NCI-H146 (cell line): ENCODE results near the gene IL1R2.

Experiments used
- DNase-seq: peaks from one replicate; lab custom pipeline; 2025; lab: John Stamatoyannopoulos, UW

Gene IL1R2

DNA sequence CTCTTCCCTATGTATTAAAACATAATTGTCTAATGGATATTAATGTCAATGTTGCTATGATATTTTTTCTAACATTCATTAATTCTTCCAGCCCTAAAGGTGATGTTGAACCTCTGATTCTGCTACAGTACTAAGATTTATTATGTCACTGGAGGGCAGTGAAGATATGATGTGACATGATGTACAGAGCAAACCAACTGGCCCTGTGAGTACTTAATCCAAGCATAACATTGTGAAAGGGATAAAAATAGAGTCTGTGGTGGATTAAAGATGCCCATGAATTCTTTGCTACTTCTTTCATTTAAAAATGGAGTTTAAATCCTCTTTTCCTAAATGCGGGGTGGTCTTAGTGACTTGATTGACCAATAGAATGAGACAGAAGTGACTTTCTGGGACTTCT, 51.8 kb downstream of the IL1R2 start:
- DNase-seq: no peak

DNA sequence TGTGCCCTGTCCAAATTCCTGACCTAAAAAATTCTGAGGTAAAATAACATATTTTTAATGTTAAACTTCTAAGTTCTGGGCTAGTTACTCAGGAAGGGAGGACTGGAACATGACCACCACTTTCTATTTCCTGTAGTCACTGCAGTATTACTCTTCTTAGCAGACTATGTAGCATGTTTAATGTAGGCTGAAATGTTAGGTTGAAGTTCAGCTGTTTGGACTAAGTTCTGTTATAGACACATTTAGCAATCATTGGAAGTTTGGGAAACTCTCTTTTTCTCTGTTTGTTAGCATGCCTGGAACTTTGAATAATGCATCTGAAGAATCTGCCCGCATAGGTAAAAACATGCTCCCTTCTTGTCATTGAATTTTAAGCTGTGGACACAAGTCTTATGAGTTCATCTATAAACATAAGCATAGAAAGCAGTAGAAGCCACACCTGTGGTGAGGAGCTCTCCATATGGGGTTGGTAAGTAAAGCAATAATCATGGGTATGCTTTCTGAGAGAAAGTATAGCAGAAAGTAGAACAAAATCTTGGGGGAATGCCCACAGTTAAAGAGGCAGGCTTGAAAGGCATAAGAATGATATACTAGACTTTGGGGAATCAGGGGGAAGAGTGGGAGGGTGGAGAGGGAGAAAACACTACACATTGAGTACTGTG, 52.6 kb downstream of the IL1R2 start:
- no peak for DNase-seq

DNA sequence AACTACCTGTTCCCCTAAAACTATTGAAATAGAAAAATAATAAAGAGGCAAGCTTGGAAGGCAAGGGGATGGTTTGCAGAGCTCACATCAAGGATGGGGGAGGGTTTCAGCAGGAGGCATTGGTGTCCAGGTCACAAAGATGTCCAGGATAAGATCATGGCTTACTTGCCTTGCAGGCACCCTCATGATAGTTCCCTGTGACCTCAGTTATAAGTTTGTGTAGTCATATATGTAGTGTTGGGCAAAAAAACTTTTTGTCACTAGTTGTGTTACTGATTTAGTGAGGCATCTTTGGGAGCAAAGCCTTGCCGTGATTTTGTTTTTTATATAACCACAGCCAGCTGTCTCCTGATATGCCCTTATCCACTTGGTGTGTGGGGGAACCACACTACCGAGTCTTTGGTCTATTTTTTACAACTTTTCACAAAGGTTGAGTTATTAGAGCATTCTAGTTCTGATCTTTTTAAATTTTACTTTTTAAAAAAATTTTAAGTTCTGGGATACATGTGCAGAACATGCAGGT, 53.3 kb downstream of the IL1R2 start:
- no peak for DNase-seq

DNA sequence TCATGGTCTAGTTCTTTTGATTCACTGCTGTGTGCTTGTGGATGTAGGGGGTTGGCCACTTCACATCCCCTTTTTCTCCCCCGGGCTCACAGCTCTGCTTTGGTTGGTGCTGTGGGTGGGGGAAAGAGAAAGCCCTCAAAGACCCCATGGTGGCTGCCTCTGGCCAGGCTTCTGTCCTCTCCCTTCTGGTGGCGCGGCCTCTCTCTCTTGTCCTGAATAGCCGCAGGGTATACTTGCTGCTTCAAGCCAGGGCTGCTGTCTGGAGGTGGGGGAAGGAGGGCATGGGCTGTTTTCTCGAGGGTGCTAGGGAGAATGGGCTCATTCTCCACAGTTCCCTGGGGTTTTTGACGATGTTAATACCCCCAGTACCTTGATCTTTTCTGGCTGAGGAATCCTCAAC, 53.9 kb downstream of the IL1R2 start:
- DNase-seq: no peak

DNA sequence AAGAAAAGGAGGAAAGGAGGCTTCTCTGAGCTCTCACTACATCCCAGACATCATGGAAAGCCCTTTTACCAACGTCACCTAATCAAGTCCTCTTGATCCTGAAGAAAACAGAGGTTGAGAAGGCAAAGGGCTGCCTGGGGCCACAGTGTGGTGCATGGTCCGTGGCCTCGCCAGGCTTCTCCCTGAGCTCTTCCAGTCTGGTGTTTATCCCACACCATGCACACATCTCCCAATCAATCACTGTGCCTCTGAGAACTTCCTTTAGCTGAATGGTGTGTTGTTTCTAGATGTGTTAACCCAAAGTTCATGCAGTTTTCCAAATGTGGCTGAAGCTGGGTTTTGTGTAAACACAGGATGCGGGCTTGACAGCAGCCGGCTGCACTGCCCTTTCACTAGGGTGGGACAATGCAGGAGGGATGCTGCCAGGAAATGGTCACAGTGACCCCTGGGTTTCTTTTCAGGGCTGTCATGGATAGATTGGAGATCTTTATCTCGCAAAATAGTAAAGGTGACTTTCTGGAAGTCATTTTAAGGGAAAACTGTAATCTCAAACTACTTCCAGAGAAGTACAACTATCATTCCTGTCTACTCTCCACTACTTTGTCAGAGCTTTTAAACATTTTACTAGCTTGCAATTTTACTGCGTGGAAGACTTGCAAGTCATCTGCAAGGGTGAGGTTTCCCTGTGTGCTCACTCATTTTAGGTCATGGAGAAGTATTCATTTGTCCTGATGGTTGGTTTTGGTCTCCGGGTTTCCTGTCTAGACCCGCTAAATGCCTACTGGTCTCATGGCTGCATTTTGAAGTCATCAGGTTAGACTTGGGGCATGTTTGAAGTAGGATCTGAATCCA, 54.6 kb downstream of the IL1R2 start:
- DNase-seq: no peak

DNA sequence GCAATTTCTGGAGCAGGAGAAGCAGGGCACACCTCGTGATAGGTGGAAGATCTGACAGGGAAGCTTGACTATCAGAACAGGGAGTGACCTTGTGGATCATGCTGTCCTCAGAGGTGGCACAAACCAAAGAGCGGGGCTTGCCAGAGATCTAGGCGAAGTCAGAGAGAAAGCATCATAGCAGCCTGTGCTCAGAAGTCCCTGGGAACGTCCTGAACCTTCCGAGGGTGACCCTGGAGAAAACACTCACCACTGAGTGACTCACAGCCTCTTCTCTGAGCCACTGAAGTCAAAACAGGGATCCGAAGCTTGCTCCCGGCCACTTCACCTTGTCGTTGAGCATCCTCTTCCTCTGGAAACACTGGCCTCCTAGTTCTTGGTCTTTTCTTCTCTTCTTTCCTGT, 56.7 kb downstream of the IL1R2 start:
- DNase-seq: no peak

DNA sequence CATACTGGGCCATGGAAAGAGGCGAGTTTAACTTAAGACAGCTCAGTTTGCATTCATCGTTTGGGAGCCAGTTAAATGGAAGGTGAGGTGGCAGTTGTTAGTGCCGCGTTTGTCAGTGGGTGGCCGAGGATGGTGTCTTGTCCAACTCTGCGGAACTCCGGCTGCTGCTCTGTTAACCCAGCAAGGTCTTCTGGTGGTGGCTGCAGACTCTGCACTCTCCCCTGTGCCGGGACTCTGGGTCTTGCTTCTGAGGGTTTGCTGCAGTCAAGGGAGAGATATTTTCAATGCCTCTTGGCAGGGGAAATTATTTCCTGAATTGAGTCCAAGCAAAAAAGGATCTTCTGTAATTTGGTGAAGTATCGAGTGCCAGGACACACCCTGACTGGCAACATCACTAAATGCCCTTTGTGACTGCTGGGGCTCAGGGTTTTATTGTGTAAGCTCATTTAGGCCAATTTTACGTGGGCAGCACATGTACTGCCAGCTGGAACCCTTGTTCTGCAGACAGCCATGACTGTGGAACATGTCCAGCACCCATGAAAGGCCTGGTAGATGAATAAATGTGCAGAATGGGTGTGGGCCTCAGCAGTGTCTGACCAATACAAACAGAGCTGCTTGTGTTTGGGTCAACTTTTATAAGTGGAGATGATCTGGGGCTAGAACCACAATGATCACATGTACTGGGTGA, 58.1 kb downstream of the IL1R2 start:
- no peak for DNase-seq

DNA sequence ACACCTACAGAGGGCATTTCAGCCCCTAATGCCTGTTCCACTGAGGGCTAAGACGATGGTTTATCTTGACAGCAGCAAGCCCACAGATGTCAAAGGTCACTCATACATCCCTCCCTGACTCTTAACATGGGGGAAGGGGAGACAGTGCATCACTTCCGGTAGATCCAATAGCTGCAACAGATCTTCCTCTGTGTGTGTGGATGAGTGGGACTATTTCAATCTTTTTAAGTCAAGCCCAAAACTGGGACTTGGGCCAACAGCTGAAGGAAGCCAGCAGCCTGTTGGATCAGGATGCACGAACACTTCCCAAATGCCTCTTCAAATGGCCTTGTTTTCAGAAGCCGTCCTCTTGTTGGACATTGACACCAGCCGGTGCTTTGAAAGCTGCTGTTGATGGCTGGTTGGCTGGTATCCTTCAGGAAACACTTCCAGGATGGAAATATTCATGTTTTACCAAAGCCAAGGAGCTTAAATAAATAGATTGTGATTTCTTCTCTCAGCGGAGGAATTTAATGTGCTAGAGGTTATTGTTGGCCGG, 59.2 kb downstream of the IL1R2 start:
- no peak for DNase-seq

DNA sequence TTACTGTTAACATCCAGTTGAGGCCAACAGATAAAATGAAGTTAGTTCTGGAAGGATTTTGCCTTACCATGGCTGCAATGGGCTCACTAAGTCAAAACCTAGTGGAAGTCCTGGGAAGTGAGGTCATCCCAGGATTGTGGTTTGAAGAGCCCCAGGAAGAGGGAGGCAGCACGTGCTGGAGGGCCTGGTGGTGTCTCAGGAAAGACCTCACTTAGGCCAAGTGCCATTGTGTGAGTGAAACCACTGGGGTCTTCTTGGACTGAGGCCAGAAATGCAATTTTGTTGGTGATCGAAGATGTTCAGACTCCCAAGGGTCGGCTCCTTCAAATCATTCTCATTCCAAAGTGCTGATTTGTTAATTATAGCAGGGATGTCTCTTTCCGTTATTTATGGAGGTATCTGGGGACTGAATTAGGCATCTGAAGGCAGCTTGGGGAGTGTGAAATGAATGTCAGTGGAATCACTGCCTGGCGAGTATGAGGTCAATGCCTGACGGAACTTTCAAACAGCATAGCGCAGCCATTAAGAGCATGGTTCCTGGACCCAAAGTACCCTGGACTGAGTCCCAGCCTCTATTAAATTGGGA, 60.0 kb downstream of the IL1R2 start:
- no peak for DNase-seq

DNA sequence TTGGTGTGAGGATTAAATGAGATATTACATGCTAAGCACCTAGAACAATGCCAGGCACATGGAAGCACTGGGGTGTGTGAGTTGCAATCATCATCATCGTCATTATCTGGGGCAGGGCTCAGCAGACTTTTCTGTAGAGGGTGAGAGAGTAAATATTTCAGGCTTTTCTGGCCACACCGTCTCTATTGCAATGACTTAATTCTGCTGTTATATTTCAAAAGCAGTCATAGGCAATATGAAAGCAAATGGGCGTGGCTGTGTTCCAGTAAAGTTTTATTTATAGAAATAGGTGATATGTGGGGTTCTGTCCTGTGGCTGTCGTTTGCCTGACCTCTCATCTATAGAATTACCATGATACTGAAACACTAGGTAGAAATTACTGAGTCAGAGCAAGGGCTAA, 60.6 kb downstream of the IL1R2 start:
- DNase-seq: no peak

DNA sequence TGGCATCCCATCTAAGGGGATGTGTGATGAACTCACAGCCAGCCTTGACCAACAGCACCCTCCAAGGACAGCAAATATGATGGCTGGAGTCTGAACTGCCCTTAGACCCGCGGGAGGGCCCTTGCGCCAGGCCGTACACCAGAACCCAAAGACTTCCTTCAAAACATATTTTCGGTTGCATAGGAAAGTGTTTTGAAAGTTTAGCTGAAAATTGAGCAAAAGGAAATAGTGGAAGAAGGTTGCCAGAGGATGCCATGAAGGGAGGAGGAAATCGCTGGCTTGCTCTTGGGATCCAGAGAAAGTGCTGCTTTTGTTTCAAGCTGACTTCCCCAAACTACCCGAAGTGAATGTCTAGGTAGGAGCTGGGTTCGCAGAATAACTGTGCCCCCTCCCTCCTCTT, 61.3 kb downstream of the IL1R2 start:
- no peak for DNase-seq

DNA sequence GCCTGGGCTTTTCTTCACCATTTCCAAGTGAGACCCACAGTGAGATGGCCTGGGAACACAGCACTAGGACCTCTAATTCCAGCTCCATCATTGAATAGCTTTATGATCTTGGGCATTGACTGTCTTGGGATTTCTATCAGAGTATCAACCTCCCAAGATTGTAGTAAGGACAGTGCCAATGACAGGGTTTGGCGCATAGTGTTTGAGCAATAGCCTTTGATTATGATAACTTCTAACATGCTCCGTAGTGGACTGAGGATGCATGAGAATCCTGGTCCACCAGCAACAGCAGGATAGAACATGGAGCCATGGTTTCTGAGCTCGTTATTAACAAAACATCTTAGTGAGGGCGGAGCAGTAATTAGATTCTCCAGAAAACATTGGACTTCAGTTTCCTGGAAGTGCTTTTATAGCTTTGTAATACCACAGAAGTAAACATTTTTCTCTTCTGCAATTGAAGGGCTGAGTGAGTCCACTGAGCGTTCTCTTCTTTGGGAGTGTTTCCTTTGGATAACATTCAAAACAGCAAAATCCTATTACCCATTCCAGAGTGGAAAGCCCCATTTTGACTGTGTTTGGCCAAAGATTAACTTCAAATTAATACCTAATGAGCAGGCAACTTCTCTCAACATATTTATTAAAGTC, 63.7 kb downstream of the IL1R2 start:
- DNase-seq: no peak

DNA sequence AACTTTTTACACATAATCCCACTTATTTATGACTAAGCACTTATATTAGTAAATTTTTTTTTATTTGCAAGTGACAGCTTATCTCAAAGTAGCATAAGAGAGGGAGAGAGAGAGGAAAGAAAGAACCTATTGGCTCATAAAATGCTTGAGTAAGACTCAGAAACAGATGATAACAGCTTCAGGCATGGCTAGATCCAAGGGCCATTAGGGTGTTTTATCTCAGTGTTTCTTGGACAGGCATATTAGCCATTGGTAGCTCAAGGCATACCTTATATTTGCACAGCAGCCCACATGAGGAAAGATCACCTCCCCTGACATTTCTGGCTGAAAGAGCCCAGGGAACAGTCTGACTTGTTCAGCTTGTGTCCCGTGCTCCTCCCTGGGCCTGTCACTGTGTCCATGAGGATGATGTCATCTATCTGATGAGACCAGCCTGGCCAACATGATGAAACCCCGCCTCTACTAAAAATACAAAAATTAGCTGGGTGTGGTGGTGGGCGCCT, 64.4 kb downstream of the IL1R2 start:
- DNase-seq: no peak

DNA sequence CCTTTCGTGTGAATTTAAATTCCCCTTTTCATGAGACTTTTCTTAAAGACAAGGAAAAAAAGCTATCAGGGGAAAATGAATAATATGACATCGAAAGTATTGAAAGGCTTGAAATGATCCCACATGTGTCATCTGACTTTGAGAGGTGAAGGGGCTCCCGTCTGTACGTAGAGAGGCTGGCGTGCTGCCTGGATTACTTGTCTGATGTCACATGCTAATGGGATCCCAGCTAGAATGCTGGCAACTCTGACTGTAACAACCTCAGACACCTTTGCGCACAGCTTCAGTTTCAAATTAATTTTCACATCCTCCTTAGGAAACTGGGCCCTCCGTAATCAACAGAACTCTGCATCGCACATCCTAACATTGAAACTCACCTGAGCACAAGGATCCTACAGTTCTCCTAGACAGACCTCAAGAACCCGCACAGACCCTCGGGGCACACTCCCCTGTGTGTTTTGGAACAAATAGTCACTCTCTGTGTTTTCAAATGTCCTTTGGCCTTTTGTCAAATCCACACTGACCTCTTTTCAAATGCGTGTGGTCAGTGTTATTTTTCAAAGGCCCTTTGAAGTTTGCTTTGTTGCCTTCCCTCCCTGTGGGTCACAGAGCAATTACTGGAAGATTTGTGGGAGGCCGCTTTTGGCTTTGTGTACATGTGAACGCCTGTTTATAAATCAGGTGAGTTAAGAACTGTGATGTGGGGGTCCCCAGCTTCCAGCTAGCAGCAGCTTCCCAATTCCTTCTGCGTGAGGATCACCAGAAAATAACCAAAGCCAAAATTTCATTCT, 65.9 kb downstream of the IL1R2 start:
- no peak for DNase-seq

DNA sequence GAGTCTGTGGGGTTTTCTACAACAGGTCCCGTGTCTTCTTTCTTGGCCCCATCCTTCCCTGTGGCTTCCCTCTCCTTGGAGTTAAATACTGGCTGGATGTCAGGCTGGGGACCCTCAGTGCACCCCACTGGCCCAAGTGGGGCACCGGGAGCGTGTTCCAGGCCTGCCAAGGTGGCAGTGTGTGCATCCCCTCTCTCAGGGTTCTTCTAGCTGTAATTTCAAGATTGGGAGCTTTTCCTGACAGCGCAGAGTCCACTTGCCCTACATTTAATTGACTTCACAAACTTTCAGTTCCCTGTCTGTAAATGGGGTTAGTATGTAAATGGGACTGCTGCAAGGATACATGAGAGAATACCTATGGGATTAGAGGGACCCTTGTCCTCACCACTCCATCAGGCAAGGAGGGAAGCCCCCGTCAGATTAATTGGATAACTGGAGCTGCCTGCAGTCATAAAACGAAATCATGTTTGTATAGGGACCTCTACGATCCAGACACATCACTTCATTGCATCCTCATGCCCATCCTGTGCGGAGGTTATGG, 66.6 kb downstream of the IL1R2 start:
- no peak for DNase-seq

DNA sequence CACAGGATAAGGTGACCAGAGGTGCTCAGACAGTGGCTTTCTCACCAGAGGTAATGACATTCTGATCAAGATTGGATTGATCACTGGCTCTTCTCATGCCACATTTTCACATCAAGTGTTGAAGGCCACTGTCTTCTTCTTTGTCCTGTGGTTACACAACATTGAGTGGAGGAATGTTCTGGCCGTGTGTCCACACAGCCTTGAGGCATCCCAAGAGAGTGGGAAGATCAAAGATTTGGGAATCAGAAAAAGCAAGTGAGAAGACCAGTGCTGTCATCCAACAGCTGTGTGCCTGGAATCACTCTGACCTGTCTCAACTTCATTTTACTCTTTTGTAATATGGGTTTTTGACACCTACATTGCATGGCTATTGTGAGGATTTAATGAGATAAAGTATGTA, 67.4 kb downstream of the IL1R2 start:
- no peak for DNase-seq

DNA sequence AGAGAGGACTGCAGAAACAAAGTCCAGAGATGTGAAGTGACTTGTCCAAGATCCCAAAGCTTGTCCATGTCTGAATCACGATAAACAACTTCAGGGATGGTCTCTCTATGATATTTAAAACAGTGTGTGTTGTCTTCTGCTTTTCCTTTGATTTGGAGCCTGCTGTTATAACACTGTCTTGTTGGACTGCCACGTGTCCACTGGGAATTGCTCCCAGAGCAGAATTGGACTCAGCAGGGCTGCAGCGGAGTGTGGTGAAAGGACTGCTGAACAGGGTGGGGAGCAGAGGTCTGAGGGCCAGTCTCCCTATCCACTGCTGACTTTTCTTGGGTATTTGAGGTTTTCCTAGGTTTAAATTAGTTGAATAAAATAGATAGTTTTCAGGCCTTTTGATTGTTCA, 68.3 kb downstream of the IL1R2 start:
- DNase-seq: no peak

DNA sequence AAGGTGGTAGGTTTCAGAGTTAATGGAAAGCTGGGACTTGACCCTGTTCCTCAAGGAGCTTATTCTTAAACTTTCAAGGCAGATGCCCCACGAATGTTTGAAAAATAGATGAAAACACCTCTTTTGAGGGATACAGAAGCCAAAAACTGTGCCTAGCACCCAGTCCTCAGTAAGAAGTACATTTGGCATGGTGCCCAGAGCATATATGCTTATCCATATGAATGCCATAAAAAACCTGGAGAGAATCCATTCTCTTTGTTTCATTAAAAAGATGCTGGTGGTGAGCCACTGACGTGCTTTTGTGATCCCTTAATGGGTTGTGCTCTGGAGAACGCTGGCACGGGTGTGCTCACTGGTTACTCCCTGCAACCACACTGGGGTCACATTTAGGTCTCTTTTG, 69.0 kb downstream of the IL1R2 start:
- DNase-seq: no peak

DNA sequence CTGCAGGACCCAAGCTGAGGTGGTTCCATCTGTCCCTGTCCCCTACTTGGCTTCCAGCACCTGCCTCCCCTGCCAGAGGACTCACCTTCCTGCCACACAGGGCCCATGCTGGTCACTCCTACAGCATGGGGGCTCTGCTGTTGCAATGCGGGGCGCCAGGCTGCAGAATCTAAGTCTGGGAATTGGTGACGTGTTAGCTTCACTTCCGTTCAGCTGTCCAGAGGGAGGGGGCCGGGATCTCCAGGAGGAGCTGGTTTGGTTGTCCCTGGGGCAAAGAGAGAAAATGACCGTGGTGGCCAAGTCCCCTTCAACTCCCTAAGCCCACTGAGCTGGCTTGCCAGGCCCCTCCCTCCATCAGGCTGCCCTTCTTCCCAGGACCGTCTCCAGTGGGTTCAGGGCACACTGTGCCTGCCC, 69.5 kb downstream of the IL1R2 start:
- DNase-seq: no peak
